ENCODE measurements around the gene SOWAHB. TPM values are rescaled to one million over a fixed set of nuclear protein-coding genes. Genes with fewer than 3 reads are reported as not detected.

The SOWAHB gene
- total and polyA plus RNA-seq, 2 experiments from 2014 or later = 8.7 to 18.9 TPM

GRCh38 chr4:76943129-76943620 is 45.2 kb upstream of the SOWAHB start:
- Histone ChIP-seq H4K20me1 (ENCODE audit: insufficient read depth, poor library complexity, severe bottlenecking) (no peaks in the 10 kb centered on the region), H2AFZ (no peak overlapping the region), H3K79me2 (peaks cover 23% of the 10 kb centered on the region), H3K4me1 (ENCODE audit: insufficient read depth) (peaks cover 3% of the 10 kb centered on the region), H3K4me3 (no peak overlapping the region), H3K9me3 (ENCODE audit: low read depth) (no peaks in the 10 kb centered on the region), H3K27ac (no peak overlapping the region), H3K36me3 (replicated peaks; ENCODE audit: insufficient read depth, low read depth) (no peaks in the 10 kb centered on the region), H3K27me3 (no peaks in the 10 kb centered on the region), H3K9me2 (replicated peaks; ENCODE audit: insufficient read depth) (no peaks in the 10 kb centered on the region), H3K4me2 (no peak overlapping the region)
- whole genome bisulfite sequencing (ENCODE audit: low lambda C conversion rate, missing lambda C conversion rate) = 87% methylated on average over 6 of the region's 6 CpGs
- TF ChIP-seq CTCF (IDR thresholded peaks at IDR 0.05; ENCODE audit: poor library complexity) = no peak
- TF ChIP-seq EZH2phosphoT487 (IDR thresholded peaks at IDR 0.05; ENCODE audit: low read depth, severe bottlenecking, unreplicated experiment) = no peak
- no peak for TF ChIP-seq EZH2 (IDR thresholded peaks at IDR 0.05; ENCODE audit: borderline replicate concordance)
- DNase-seq (ENCODE audit: low spot score) = no peak

GRCh38 chr4:76939184-76939583 is 41.2 kb upstream of the SOWAHB start:
- no peak for DNase-seq (ENCODE audit: low spot score)
- Histone ChIP-seq H3K27ac (no peak overlapping the region), H3K9me2 (replicated peaks; ENCODE audit: insufficient read depth) (no peaks in the 10 kb centered on the region), H3K27me3 (no peaks in the 10 kb centered on the region), H3K4me3 (no peak overlapping the region), H2AFZ (no peak overlapping the region), H3K79me2 (no peaks in the 10 kb centered on the region), H3K36me3 (replicated peaks; ENCODE audit: insufficient read depth, low read depth) (no peaks in the 10 kb centered on the region), H4K20me1 (ENCODE audit: insufficient read depth, poor library complexity, severe bottlenecking) (no peaks in the 10 kb centered on the region), H3K4me1 (ENCODE audit: insufficient read depth) (no peaks in the 10 kb centered on the region), H3K4me2 (no peak overlapping the region), H3K9me3 (ENCODE audit: low read depth) (no peaks in the 10 kb centered on the region)
- WGBS (ENCODE audit: low lambda C conversion rate, missing lambda C conversion rate) = 86% methylated on average over 1 of the region's 2 CpGs
- TF ChIP-seq EZH2 (IDR thresholded peaks at IDR 0.05; ENCODE audit: borderline replicate concordance) (no peak), CTCF (IDR thresholded peaks at IDR 0.05; ENCODE audit: poor library complexity) (no peak), EZH2phosphoT487 (IDR thresholded peaks at IDR 0.05; ENCODE audit: low read depth, severe bottlenecking, unreplicated experiment) (no peak)

- Histone ChIP-seq H3K79me2 (no peaks in the 10 kb centered on the region), H4K20me1 (ENCODE audit: insufficient read depth, poor library complexity, severe bottlenecking) (no peaks in the 10 kb centered on the region), H3K36me3 (replicated peaks; ENCODE audit: insufficient read depth, low read depth) (no peaks in the 10 kb centered on the region), H3K4me2 (no peak overlapping the region), H3K27me3 (no peaks in the 10 kb centered on the region), H3K27ac (no peak overlapping the region), H3K4me1 (ENCODE audit: insufficient read depth) (no peaks in the 10 kb centered on the region), H3K9me3 (ENCODE audit: low read depth) (no peaks in the 10 kb centered on the region), H3K4me3 (no peak overlapping the region), H2AFZ (no peak overlapping the region), H3K9me2 (replicated peaks; ENCODE audit: insufficient read depth) (no peaks in the 10 kb centered on the region)
- WGBS (ENCODE audit: low lambda C conversion rate, missing lambda C conversion rate) = 82% methylated on average over 7 of the region's 7 CpGs
- TF ChIP-seq EZH2 (IDR thresholded peaks at IDR 0.05; ENCODE audit: borderline replicate concordance) (no peak), EZH2phosphoT487 (IDR thresholded peaks at IDR 0.05; ENCODE audit: low read depth, severe bottlenecking, unreplicated experiment) (no peak), CTCF (IDR thresholded peaks at IDR 0.05; ENCODE audit: poor library complexity) (no peak)
- no peak for DNase-seq (ENCODE audit: low spot score)
Observed at GRCh38 chr4:76931576-76932276, 33.8 kb upstream of the SOWAHB start.
